AG09319 (cell line): ENCODE data around the gene TBX10.

ENCODE experiments used
- DNase-seq: peaks from one replicate; pipeline ENCODE4 v3.0.0-alpha.2; 2010; ENCODE audit warnings: low read depth; ENCODE audit errors: extremely low read depth
- CTCF ChIP-seq: IDR thresholded peaks from 2 replicates; pipeline ENCODE4 v1.5.1; 2011; ENCODE audit warnings: low read depth, mild to moderate bottlenecking, inconsistent platforms, low read length, moderate library complexity

The TBX10 gene

GRCh38 chr11:67652965-67653845 lies 13.6 kb upstream of the TBX10 start:
- no peak for TF ChIP-seq CTCF
- DNase-seq, result no peak

- no peak for TF ChIP-seq CTCF
- DNase-seq, result no peak
These were observed 12.6 kb upstream of the TBX10 start for GRCh38 chr11:67651976-67652781.

GRCh38 chr11:67649634-67650510 lies 10.3 kb upstream of the TBX10 start:
- DNase-seq, result no peak

GRCh38 chr11:67648796-67649613 lies 9.4 kb upstream of the TBX10 start:
- no peak for TF ChIP-seq CTCF
- DNase-seq, result no peak

More at GRCh38 chr11:67649634-67650510, 10.3 kb upstream of the TBX10 start:
- TF ChIP-seq CTCF, result no peak

GRCh38 chr11:67648140-67648795 lies 8.7 kb upstream of the TBX10 start:
- TF ChIP-seq CTCF, result no peak
- DNase-seq, result no peak

- no peak for TF ChIP-seq CTCF
- DNase-seq, result no peak
These were observed 7.9 kb upstream of the TBX10 start for GRCh38 chr11:67647471-67647870.
